ENCODE data around the gene SPATA18.

DNA sequence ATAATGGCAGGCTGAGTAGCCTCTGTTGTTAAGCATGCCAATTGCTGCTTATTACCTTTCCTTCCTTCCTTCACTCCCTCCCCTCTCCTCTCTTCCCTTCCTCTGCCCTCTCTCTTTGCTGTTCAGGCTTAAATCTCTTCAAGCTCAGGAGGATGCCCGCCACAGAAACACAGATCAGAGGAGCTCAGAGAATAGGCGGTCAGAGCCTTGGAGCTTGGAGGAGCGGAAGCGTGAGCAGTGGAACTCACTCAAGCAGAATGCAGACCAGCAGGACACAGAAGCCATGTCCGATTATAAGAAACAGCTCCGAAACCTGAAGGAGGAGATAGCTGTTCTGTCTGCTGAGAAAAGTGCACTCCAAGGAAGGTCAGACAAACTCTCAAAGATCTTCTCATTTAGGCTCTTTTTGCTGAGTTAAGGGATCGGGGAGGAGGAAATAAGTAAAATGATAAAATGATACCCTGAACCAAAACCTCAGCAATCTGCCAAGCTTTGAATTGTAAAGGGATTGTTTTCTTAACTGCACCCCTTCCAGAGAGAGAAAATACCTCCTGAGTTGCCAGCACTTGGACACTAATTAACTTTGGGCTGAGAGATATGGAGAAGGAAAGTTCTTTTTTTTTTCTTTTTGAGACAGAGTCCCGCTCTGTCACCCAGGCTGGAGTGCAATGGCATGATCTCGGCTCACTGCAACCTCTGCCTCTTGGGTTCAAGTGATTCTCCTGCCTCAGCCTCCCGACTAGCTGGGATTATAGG, 20.9 kb downstream of the SPATA18 start:
- TF ChIP-seq, protein P1, sequence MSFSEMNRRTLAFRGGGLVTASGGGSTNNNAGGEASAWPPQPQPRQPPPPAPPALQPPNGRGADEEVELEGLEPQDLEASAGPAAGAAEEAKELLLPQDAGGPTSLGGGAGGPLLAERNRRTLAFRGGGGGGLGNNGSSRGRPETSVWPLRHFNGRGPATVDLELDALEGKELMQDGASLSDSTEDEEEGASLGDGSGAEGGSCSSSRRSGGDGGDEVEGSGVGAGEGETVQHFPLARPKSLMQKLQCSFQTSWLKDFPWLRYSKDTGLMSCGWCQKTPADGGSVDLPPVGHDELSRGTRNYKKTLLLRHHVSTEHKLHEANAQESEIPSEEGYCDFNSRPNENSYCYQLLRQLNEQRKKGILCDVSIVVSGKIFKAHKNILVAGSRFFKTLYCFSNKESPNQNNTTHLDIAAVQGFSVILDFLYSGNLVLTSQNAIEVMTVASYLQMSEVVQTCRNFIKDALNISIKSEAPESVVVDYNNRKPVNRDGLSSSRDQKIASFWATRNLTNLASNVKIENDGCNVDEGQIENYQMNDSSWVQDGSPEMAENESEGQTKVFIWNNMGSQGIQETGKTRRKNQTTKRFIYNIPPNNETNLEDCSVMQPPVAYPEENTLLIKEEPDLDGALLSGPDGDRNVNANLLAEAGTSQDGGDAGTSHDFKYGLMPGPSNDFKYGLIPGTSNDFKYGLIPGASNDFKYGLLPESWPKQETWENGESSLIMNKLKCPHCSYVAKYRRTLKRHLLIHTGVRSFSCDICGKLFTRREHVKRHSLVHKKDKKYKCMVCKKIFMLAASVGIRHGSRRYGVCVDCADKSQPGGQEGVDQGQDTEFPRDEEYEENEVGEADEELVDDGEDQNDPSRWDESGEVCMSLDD (tag by site-specific recombination; IDR thresholded peaks at IDR 0.05) = no peak
- TF ChIP-seq, protein P2, sequence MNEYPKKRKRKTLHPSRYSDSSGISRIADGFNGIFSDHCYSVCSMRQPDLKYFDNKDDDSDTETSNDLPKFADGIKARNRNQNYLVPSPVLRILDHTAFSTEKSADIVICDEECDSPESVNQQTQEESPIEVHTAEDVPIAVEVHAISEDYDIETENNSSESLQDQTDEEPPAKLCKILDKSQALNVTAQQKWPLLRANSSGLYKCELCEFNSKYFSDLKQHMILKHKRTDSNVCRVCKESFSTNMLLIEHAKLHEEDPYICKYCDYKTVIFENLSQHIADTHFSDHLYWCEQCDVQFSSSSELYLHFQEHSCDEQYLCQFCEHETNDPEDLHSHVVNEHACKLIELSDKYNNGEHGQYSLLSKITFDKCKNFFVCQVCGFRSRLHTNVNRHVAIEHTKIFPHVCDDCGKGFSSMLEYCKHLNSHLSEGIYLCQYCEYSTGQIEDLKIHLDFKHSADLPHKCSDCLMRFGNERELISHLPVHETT (tag by site-specific recombination; IDR thresholded peaks at IDR 0.05) = no peak
- TF ChIP-seq, protein P3, sequence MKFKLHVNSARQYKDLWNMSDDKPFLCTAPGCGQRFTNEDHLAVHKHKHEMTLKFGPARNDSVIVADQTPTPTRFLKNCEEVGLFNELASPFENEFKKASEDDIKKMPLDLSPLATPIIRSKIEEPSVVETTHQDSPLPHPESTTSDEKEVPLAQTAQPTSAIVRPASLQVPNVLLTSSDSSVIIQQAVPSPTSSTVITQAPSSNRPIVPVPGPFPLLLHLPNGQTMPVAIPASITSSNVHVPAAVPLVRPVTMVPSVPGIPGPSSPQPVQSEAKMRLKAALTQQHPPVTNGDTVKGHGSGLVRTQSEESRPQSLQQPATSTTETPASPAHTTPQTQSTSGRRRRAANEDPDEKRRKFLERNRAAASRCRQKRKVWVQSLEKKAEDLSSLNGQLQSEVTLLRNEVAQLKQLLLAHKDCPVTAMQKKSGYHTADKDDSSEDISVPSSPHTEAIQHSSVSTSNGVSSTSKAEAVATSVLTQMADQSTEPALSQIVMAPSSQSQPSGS (tag by site-specific recombination; IDR thresholded peaks at IDR 0.05; ENCODE audit: low read depth) = no peak
- TF ChIP-seq, protein P4, sequence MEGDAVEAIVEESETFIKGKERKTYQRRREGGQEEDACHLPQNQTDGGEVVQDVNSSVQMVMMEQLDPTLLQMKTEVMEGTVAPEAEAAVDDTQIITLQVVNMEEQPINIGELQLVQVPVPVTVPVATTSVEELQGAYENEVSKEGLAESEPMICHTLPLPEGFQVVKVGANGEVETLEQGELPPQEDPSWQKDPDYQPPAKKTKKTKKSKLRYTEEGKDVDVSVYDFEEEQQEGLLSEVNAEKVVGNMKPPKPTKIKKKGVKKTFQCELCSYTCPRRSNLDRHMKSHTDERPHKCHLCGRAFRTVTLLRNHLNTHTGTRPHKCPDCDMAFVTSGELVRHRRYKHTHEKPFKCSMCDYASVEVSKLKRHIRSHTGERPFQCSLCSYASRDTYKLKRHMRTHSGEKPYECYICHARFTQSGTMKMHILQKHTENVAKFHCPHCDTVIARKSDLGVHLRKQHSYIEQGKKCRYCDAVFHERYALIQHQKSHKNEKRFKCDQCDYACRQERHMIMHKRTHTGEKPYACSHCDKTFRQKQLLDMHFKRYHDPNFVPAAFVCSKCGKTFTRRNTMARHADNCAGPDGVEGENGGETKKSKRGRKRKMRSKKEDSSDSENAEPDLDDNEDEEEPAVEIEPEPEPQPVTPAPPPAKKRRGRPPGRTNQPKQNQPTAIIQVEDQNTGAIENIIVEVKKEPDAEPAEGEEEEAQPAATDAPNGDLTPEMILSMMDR (tag by site-specific recombination; IDR thresholded peaks at IDR 0.05) = no peak
- TF ChIP-seq ZNF76 (tag by site-specific recombination; IDR thresholded peaks at IDR 0.05; ENCODE audit: borderline replicate concordance, low read depth) = no peak
- no peak for TF ChIP-seq ZNF157 (tag by site-specific recombination; IDR thresholded peaks at IDR 0.05)
- TF ChIP-seq ZEB2 (tag by site-specific recombination; IDR thresholded peaks at IDR 0.05) = no peak
- TF ChIP-seq SP2 (tag by site-specific recombination; IDR thresholded peaks at IDR 0.05) = no peak
- no peak for TF ChIP-seq GLI2 (tag by site-specific recombination; IDR thresholded peaks at IDR 0.05; ENCODE audit: borderline replicate concordance, low read depth)
- TF ChIP-seq ZNF138 (tag by site-specific recombination; IDR thresholded peaks at IDR 0.05; ENCODE audit: borderline replicate concordance) = no peak
- TF ChIP-seq ZBTB8A (tag by site-specific recombination; IDR thresholded peaks at IDR 0.05) = no peak
- TF ChIP-seq BCL11A (tag by site-specific recombination; IDR thresholded peaks at IDR 0.05; ENCODE audit: low read depth) = no peak

Measured in HEK293 (cell line).